ENCODE measurements around the gene RAB40C.

- TF ChIP-seq CTCF (conservative IDR thresholded peaks at IDR 0.05; ENCODE audit: low read depth, low read length) (no peak), EZH2 (IDR thresholded peaks at IDR 0.05; ENCODE audit: borderline replicate concordance, low read depth, low read length, poor library complexity, severe bottlenecking) (no peak)
Measured at GRCh38 chr16:548586-548985, 41.3 kb upstream of the RAB40C start.
